Kidney (tissue), 14 donors: Measurements from ENCODE around the gene TMEM181. TPM values are rescaled to one million over a fixed set of nuclear protein-coding genes. Genes with fewer than 3 reads are reported as not detected.

Experiments
- DNase-seq, 5 donors: peaks; one replicate each; pipeline ENCODE4 v3.0.0-alpha.2; 2013 to 2020
- FAIRE-seq: peaks from 2 replicates; lab custom pipeline; 2012; peaks lifted over from hg19 to GRCh38; lab: Jason Lieb, UNC
- H3K27ac ChIP-seq, 2 donors: one replicate each; pipeline ENCODE4 v1.7.0; 2013; ENCODE audit warnings: low read depth in 2 of 2, low read length in 2 of 2, inconsistent platforms in 1 of 2
- H3K27me3 ChIP-seq: one replicate; pipeline ENCODE4 v1.7.1; 2013; ENCODE audit warnings: low read length, inconsistent platforms; ENCODE audit not compliant: control insufficient read depth, insufficient read depth
- H3K36me3 ChIP-seq, 3 donors: one replicate each; pipeline versions ENCODE4 v1.7.0 to v1.7.1; 2013; ENCODE audit warnings: low read length in 3 of 3, control low read depth in 1 of 3, inconsistent platforms in 1 of 3; ENCODE audit not compliant: insufficient read depth in 3 of 3, control insufficient read depth in 2 of 3
- H3K4me1 ChIP-seq, 3 donors: one replicate each; pipeline versions ENCODE4 v1.7.0 to v1.7.1; 2013; ENCODE audit warnings: low read length in 3 of 3, inconsistent platforms in 1 of 3, low read depth in 1 of 3; ENCODE audit not compliant: control insufficient read depth in 2 of 3, insufficient read depth in 2 of 3
- H3K4me3 ChIP-seq, 3 donors: one replicate each; pipeline versions ENCODE4 v1.7.0 to v1.8.1; 2013; ENCODE audit warnings: low read length in 3 of 3, control low read depth in 1 of 3, inconsistent platforms in 1 of 3
- H3K9ac ChIP-seq, 3 donors: one replicate each; pipeline versions ENCODE4 v1.7.0 to v1.7.1; 2013; ENCODE audit warnings: low read length in 3 of 3, control low read depth in 1 of 3, inconsistent platforms in 1 of 3
- H3K9me3 ChIP-seq, 3 donors: one replicate each; pipeline versions ENCODE4 v1.7.0 to v1.7.1; 2013; ENCODE audit warnings: low read length in 3 of 3, control low read depth in 1 of 3, inconsistent platforms in 1 of 3; ENCODE audit not compliant: control insufficient read depth in 2 of 3, insufficient read depth in 1 of 3
- intact Hi-C: fragments of 100-400 bp; cut with DNase I; formaldehyde crosslinking; loops from one replicate; pipeline ENCODE4 v1.11.1; 2022
- polyA plus RNA-seq: library from polyadenylated mRNA; stranded (reverse); fragments of 350-450 nt; fragmentation: Illumina TruSeq; extraction: RNeasy Lipid Tissue Mini Kit (QIAGEN cat#74804); gene quantifications from one replicate; pipeline ENCODE4 v1.2.3, GENCODE V29; 2014; ENCODE audit warnings: low read depth, low replicate concordance; ENCODE audit not compliant: insufficient read depth
- total RNA-seq: library from RNA; stranded (reverse); fragmentation: NEBNext Ultra II Directional; extraction: Animal tissue kit (Norgen Biotek cat#: 25700); gene quantifications from one replicate; pipeline ENCODE4 v1.2.1, GENCODE V29; 2021
- TF ChIP-seq, protein P1 (sequence below): IDR thresholded peaks from 3 replicates; pipeline ENCODE4 v1.5.1; 2012; ENCODE audit warnings: mild to moderate bottlenecking, moderate library complexity, borderline replicate concordance; ENCODE audit not compliant: insufficient read depth; ENCODE audit errors: extremely low read depth
- donor health status: control.
- donor health status: control.
- donor health status: control.
- donor health status: control.
- donor health status: control.
- donor health status: DM: yes; HTN: yes; CAD: no.
- donor health status: Normal renal cell carcinoma (clear cell type).

TMEM181 gene
- total and polyA plus RNA-seq, 2 donors from 2014 or later, result 6.9 to 19.9 TPM

DNA sequence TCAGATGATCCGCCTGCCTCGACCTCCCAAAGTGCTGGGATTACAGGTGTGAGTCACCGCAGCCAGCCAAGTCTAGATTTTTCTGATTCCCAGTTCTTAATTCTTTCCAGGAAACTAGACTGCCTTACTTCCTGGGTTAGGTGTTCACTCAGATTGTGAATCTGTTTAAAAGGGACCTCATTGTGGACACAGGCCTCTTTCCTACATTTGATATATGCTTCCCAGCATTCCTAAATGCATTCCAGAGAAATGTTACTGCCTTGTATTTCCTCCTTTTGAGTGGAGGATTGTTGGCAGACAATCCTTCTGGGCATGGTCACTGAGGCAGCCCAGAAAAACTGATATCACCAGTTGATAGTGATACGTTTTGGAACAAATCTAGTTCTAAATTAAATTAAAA lies 15.7 kb downstream of the TMEM181 start:
- Histone ChIP-seq H3K4me1 (peaks cover 0 to 3% (median 2%) of the 10 kb centered on the region in 3 donors), H3K9ac (no peak overlapping the region), H3K27ac (no peak overlapping the region), H3K27me3 (no peaks in the 10 kb centered on the region), H3K9me3 (no peaks in the 10 kb centered on the region), H3K36me3 (no peaks in the 10 kb centered on the region), H3K4me3 (no peak overlapping the region)
- intact Hi-C loops, result no loop called here
- FAIRE-seq (no peak), DNase-seq (no peak)
- TF ChIP-seq, protein P1, sequence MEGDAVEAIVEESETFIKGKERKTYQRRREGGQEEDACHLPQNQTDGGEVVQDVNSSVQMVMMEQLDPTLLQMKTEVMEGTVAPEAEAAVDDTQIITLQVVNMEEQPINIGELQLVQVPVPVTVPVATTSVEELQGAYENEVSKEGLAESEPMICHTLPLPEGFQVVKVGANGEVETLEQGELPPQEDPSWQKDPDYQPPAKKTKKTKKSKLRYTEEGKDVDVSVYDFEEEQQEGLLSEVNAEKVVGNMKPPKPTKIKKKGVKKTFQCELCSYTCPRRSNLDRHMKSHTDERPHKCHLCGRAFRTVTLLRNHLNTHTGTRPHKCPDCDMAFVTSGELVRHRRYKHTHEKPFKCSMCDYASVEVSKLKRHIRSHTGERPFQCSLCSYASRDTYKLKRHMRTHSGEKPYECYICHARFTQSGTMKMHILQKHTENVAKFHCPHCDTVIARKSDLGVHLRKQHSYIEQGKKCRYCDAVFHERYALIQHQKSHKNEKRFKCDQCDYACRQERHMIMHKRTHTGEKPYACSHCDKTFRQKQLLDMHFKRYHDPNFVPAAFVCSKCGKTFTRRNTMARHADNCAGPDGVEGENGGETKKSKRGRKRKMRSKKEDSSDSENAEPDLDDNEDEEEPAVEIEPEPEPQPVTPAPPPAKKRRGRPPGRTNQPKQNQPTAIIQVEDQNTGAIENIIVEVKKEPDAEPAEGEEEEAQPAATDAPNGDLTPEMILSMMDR, result no peak

DNA sequence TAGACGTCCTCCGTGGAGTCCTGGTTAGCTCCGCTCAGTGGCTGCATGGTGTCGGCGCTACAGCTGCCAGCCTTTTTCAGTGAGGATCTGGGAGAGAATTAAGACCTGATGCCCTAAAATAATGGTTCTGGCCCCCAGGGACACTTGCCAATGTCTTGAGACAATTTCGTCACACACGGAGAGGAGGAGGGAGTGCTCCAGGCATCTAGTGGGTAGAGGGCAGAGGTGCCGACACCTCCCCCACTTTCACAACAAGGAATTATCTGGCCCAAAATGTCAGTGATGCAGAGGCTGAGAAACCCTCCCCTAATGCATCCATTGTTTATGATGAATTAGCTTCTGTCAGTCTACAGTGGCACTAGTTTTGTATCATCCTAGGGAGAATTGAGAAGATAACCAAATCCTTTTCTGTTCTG lies 24.4 kb downstream of the TMEM181 start:
- TF ChIP-seq, protein P1, result no peak
- Histone ChIP-seq H3K9ac (no peak overlapping the region), H3K9me3 (no peaks in the 10 kb centered on the region), H3K36me3 (peaks cover 3 to 26% (median 6%) of the 10 kb centered on the region in 3 donors), H3K4me3 (no peak overlapping the region), H3K27ac (no peak overlapping the region), H3K4me1 (no peaks in the 10 kb centered on the region), H3K27me3 (no peaks in the 10 kb centered on the region)
- intact Hi-C loops, result no loop called here
- FAIRE-seq, result no peak
- DNase-seq, result no peak

DNA sequence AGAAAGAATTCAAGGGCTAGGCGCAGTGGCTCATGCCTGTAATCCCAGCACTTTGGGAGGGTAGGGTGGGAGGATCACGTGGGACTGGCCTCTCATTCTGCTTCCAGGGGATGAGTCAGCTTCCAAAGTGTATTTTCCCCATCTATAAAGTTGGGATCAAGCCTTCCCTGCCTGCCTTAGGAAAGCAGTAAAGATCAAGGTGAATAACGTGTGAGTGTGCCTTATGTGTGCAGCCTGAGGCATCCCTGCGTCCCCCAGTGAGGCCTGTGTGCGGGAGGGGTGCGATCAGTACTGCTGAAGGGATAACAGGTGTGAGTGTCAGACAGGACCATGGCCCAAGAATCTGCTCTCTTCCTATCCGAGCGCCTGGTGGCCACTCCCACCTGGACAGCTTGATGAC lies 26.8 kb downstream of the TMEM181 start:
- intact Hi-C loops, result no loop called here
- Histone ChIP-seq H3K4me3 (no peak overlapping the region), H3K36me3 (peaks cover 6 to 42% (median 11%) of the 10 kb centered on the region in 3 donors), H3K9ac (no peak overlapping the region), H3K9me3 (no peaks in the 10 kb centered on the region), H3K27ac (no peak overlapping the region), H3K4me1 (no peaks in the 10 kb centered on the region), H3K27me3 (no peaks in the 10 kb centered on the region)
- FAIRE-seq (no peak), DNase-seq (no peak)
- TF ChIP-seq, protein P1, result no peak

DNA sequence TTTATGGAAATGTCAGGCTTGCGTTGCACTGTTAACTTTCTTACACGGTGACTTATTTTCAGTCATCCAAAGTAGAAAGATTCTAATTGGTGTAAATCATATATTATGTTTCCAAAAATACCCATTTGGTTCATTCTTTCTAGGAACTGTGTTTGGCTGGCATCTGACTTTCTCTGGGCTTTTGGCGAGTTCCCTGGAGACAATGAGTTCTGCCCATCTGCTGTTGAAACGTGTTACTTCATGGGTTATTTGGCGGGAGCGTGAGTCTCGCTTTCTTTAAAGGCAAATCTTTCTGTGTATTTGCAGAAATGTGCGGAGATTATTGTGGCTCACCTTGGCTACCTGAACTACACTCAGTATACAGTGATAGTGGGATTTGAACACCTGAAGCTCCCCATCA lies 29.5 kb downstream of the TMEM181 start:
- H3K27ac ChIP-seq, result no peak overlapping the region
- peaks cover 6 to 42% (median 11%) of the 10 kb centered on the region in 3 donors for H3K36me3 ChIP-seq
- H3K4me3 ChIP-seq, result no peak overlapping the region
- no peak overlapping the region for H3K9ac ChIP-seq
- H3K4me1 ChIP-seq, result no peaks in the 10 kb centered on the region
- H3K9me3 ChIP-seq, result no peaks in the 10 kb centered on the region
- DNase-seq (no peak), FAIRE-seq (no peak)
- TF ChIP-seq, protein P1, result no peak
- H3K27me3 ChIP-seq, result no peaks in the 10 kb centered on the region
- intact Hi-C loops, result no loop called here
